MM.1S (cell line): Measurements from ENCODE around the gene GOLGA6B.
"Not testable (repeated sequence)": the region's sequence is repeated elsewhere in the genome, so short reads cannot be mapped to it uniquely, and the experiment has no call there.

Experiments used
- DNase-seq: peaks from one replicate; pipeline ENCODE4 v3.0.0-alpha.2; 2015
- H2AFZ ChIP-seq: fragments of 300-600 bp; sonication (generic); 2 replicates; pipeline ENCODE4 v1.6.0; 2016; ENCODE audit warnings: antibody characterized with exemption, low read length
- H3F3A ChIP-seq: fragments of 300-600 bp; sonication (generic); 2 replicates; pipeline ENCODE4 v1.6.1; 2016; ENCODE audit warnings: mild to moderate bottlenecking, antibody characterized with exemption, low read length, moderate library complexity, mixed read lengths; ENCODE audit not compliant: insufficient read depth
- H3K27ac ChIP-seq: fragments of 300-600 bp; sonication (generic); 2 replicates; pipeline ENCODE4 v1.5.1; 2016; ENCODE audit warnings: mild to moderate bottlenecking, low read length
- H3K27me3 ChIP-seq: fragments of 300-600 bp; sonication (generic); replicated peaks from 2 replicates; pipeline ENCODE4 v1.6.0; 2016; ENCODE audit warnings: low read length; ENCODE audit not compliant: insufficient read depth
- H3K36me3 ChIP-seq: fragments of 300-600 bp; sonication (generic); replicated peaks from 2 replicates; pipeline ENCODE4 v1.6.1; 2016; ENCODE audit warnings: mild to moderate bottlenecking, low read length, mixed read lengths; ENCODE audit not compliant: insufficient read depth
- H3K4me1 ChIP-seq: fragments of 300-600 bp; sonication (generic); 2 replicates; pipeline ENCODE4 v1.6.1; 2016; ENCODE audit warnings: low read length, mixed read lengths
- H3K4me2 ChIP-seq: fragments of 300-600 bp; sonication (generic); 2 replicates; pipeline ENCODE4 v1.6.0; 2016; ENCODE audit warnings: low read depth, low read length
- H3K4me3 ChIP-seq: fragments of 300-600 bp; sonication (generic); 2 replicates; pipeline ENCODE4 v1.5.1; 2016; ENCODE audit warnings: low read length, mixed read lengths
- H3K79me2 ChIP-seq: fragments of 300-600 bp; sonication (generic); 2 replicates; pipeline ENCODE4 v1.6.1; 2016; ENCODE audit warnings: mixed run types, low read length, mixed read lengths
- H3K9ac ChIP-seq: fragments of 300-600 bp; sonication (generic); 2 replicates; pipeline ENCODE4 v1.6.1; 2016; ENCODE audit warnings: low read length, mixed read lengths
- H3K9me2 ChIP-seq: fragments of 300-600 bp; sonication (generic); replicated peaks from 2 replicates; pipeline ENCODE4 v1.6.1; 2016; ENCODE audit warnings: mild to moderate bottlenecking, low read length, mixed read lengths; ENCODE audit not compliant: insufficient read depth
- H3K9me3 ChIP-seq: fragments of 300-600 bp; sonication (generic); replicated peaks from 2 replicates; pipeline ENCODE4 v1.6.1; 2016; ENCODE audit warnings: mild to moderate bottlenecking, low read length, mixed read lengths; ENCODE audit not compliant: insufficient read depth
- H4K20me1 ChIP-seq: fragments of 300-600 bp; sonication (generic); 2 replicates; pipeline ENCODE4 v1.6.1; 2016; ENCODE audit warnings: mild to moderate bottlenecking, low read length, moderate library complexity, mixed read lengths; ENCODE audit not compliant: insufficient read depth
- EZH2 ChIP-seq: fragments of 300-600 bp; sonication (generic); optimal IDR thresholded peaks from 2 replicates; pipeline ENCODE3; 2017; ENCODE audit warnings: low read depth, mild to moderate bottlenecking, antibody characterized with exemption, low read length, mixed read lengths
- EZH2phosphoT487 ChIP-seq: fragments of 300-600 bp; sonication (generic); IDR thresholded peaks from 2 replicates; pipeline ENCODE4 v1.6.1; 2018; ENCODE audit warnings: antibody characterized with exemption, low read length
- TF ChIP-seq, protein P1 (sequence below): fragments of 300-600 bp; sonication (generic); IDR thresholded peaks from 2 replicates; pipeline ENCODE4 v1.5.1; 2016; ENCODE audit warnings: antibody characterized with exemption, low read length, mixed read lengths

Gene GOLGA6B

DNA sequence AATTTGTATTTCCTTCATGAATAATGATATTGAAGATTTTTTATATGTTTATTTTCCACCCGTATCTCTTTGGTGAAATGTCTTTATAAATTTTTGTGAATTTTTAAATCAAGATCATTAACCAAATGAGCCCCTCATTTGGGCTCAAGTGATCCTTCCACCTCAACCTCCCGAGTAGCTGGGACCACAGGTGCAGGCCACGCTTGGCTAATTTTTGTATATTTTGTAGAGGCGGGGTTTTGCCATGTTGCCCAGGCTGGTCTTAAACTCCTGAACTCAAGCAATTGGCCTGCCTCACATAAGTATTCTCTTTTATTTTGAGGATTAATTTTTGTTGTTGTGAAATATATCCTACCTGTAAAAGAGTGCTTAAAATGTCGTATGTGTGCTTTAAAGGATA lies 36.4 kb downstream of the GOLGA6B start:
- DNase-seq = no peak
- no peaks in the 10 kb centered on the region for H3K4me1 ChIP-seq
- H3K9me3 ChIP-seq = no peaks in the 10 kb centered on the region
- no peaks in the 10 kb centered on the region for H4K20me1 ChIP-seq
- no peak overlapping the region for H3K9ac ChIP-seq
- TF ChIP-seq EZH2 (no peak), EZH2phosphoT487 (no peak)
- TF ChIP-seq, protein P1, sequence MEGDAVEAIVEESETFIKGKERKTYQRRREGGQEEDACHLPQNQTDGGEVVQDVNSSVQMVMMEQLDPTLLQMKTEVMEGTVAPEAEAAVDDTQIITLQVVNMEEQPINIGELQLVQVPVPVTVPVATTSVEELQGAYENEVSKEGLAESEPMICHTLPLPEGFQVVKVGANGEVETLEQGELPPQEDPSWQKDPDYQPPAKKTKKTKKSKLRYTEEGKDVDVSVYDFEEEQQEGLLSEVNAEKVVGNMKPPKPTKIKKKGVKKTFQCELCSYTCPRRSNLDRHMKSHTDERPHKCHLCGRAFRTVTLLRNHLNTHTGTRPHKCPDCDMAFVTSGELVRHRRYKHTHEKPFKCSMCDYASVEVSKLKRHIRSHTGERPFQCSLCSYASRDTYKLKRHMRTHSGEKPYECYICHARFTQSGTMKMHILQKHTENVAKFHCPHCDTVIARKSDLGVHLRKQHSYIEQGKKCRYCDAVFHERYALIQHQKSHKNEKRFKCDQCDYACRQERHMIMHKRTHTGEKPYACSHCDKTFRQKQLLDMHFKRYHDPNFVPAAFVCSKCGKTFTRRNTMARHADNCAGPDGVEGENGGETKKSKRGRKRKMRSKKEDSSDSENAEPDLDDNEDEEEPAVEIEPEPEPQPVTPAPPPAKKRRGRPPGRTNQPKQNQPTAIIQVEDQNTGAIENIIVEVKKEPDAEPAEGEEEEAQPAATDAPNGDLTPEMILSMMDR = no peak
- H3K27me3 ChIP-seq = no peaks in the 10 kb centered on the region
- H3K36me3 ChIP-seq = no peaks in the 10 kb centered on the region
- no peak overlapping the region for H3K4me3 ChIP-seq
- no peak overlapping the region for H3K4me2 ChIP-seq
- H3K79me2 ChIP-seq = no peaks in the 10 kb centered on the region
- H3F3A ChIP-seq = peaks cover 9% of the 10 kb centered on the region
- H3K9me2 ChIP-seq = no peaks in the 10 kb centered on the region
- H3K27ac ChIP-seq = no peak overlapping the region
- H2AFZ ChIP-seq = no peak overlapping the region

DNA sequence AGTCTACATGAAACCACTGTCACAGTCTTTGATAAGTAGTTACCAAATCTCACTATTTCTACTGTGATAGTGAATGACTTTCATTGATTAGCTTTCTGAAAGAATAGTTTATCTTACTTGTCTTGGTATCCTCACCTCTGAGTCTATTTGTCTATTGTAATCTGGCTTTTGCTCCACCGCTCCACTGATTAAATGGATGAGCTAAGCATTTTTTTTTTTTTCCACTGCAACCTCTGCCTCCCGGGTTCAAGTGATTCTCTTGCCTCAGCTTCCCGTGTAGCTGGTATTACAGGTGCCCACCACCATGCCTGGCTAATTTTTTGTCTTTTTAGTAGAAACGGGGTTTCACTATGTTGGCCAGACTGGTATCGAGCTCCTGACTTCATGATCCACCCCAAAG lies 44.4 kb downstream of the GOLGA6B start:
- H3K9ac ChIP-seq = no peak overlapping the region
- no peaks in the 10 kb centered on the region for H3F3A ChIP-seq
- DNase-seq = no peak
- H3K36me3 ChIP-seq = no peaks in the 10 kb centered on the region
- H3K4me2 ChIP-seq = no peak overlapping the region
- no peaks in the 10 kb centered on the region for H3K9me3 ChIP-seq
- TF ChIP-seq, protein P1 = no peak
- TF ChIP-seq EZH2phosphoT487 (no peak), EZH2 (no peak)
- H3K27me3 ChIP-seq = no peaks in the 10 kb centered on the region
- no peak overlapping the region for H3K4me3 ChIP-seq
- no peaks in the 10 kb centered on the region for H3K4me1 ChIP-seq
- no peaks in the 10 kb centered on the region for H4K20me1 ChIP-seq
- no peaks in the 10 kb centered on the region for H3K9me2 ChIP-seq
- H2AFZ ChIP-seq = no peak overlapping the region
- H3K79me2 ChIP-seq = no peaks in the 10 kb centered on the region
- no peak overlapping the region for H3K27ac ChIP-seq

DNA sequence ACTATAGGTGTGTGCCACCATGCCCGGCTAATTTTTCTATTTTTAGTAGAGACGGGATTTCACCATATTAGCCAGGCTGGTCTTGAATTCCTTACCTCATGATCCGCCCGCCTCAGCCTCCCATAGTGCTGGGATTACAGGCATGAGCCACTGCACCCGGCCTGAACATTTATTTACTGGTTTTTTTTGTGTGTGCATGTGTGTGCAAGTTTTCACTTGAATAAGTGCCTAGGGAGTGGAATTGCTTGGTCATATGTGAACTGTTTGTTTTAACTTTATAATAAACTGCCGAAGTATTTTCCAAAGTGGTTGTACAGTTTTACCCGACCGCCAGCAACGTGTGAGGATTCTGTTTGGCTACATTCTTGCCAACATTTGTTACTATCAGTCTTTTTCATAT lies 45.6 kb downstream of the GOLGA6B start:
- no peak overlapping the region for H3K4me3 ChIP-seq
- H3K27me3 ChIP-seq = no peaks in the 10 kb centered on the region
- no peaks in the 10 kb centered on the region for H3K79me2 ChIP-seq
- no peaks in the 10 kb centered on the region for H3K9me2 ChIP-seq
- no peaks in the 10 kb centered on the region for H3K4me1 ChIP-seq
- H3F3A ChIP-seq = no peaks in the 10 kb centered on the region
- no peak overlapping the region for H3K27ac ChIP-seq
- H3K4me2 ChIP-seq = no peak overlapping the region
- H3K9me3 ChIP-seq = no peaks in the 10 kb centered on the region
- no peak overlapping the region for H3K9ac ChIP-seq
- H2AFZ ChIP-seq = no peak overlapping the region
- TF ChIP-seq EZH2 (no peak), EZH2phosphoT487 (no peak)
- TF ChIP-seq, protein P1 = no peak
- DNase-seq = no peak
- no peaks in the 10 kb centered on the region for H3K36me3 ChIP-seq
- no peaks in the 10 kb centered on the region for H4K20me1 ChIP-seq

DNA sequence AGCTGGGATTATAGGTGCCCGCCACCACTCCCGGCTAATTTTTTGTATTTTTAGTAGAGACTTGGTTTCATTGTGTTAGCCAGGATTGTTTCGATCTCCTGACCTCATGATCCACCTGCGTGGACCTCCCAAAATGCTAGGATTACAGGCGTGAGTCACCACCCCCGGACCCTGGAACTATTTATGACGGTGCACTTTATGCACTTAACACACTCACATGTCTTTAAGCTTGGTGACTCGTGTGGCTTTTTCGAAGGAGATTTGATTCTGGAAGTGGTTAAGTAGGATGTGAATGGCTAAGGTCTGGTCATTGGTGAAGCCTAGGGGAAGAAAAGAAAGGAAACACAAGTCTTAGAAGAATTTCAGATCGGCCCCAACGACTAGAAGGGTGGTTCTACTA lies 51.8 kb downstream of the GOLGA6B start:
- H3K27me3 ChIP-seq = no peaks in the 10 kb centered on the region
- no peak overlapping the region for H2AFZ ChIP-seq
- H3K36me3 ChIP-seq = no peaks in the 10 kb centered on the region
- H3K9me3 ChIP-seq = no peaks in the 10 kb centered on the region
- H3K27ac ChIP-seq = no peak overlapping the region
- H3K4me3 ChIP-seq = no peak overlapping the region
- H3K79me2 ChIP-seq = no peaks in the 10 kb centered on the region
- TF ChIP-seq EZH2 = no peak
- no peak for TF ChIP-seq EZH2phosphoT487
- TF ChIP-seq, protein P1 = no peak
- no peak overlapping the region for H3K9ac ChIP-seq
- H3K4me2 ChIP-seq = no peak overlapping the region
- no peaks in the 10 kb centered on the region for H3K4me1 ChIP-seq
- H3K9me2 ChIP-seq = no peaks in the 10 kb centered on the region
- no peaks in the 10 kb centered on the region for H3F3A ChIP-seq
- H4K20me1 ChIP-seq = no peaks in the 10 kb centered on the region
- DNase-seq = no peak

DNA sequence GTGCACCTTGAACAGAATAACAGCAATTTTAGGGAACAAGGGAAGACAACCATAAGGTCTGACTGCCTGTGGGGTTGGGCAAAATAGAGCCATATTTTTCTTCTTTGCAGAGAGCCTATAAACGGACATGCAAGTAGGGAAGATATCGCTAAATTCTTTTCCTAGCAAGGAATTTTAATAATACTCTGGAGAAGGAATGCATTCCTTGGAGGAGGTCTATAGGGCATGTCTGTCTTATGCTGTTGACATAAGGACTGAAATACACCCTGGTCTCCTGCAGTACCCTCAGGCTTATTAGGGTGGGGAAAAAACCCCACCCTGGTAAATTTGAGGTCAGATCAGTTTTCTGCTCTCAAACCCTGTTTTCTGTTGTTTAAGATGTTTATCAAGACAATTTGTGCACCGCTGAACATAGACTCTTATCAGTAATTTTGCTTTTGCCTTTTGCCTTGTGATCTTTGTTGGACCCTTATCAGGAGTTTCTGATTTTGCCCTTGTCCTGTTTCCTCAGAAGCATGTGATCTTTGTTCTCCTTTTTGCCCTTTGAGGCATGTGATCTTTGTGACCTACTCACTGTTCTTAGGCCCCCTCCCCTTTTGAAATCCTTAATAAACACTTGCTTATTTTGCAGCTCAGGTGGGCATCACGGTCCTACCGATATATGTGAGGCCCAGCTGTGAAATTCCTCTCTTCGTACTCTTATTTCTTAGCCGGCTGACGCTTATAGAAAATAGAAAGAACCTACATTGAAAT lies 54.2 kb downstream of the GOLGA6B start:
- H3K27ac ChIP-seq, H3K4me2 ChIP-seq, H3K4me1 ChIP-seq, H4K20me1 ChIP-seq, DNase-seq, H3K27me3 ChIP-seq, H3F3A ChIP-seq, H3K79me2 ChIP-seq, H2AFZ ChIP-seq, H3K36me3 ChIP-seq, H3K9ac ChIP-seq, H3K9me3 ChIP-seq, H3K9me2 ChIP-seq, H3K4me3 ChIP-seq: not testable (repeated sequence)
